ENCODE measurements around the gene B4GALT3.
"Not testable (repeated sequence)": the region's sequence is repeated elsewhere in the genome, so short reads cannot be mapped to it uniquely, and the experiment has no call there.

The B4GALT3 gene

DNA sequence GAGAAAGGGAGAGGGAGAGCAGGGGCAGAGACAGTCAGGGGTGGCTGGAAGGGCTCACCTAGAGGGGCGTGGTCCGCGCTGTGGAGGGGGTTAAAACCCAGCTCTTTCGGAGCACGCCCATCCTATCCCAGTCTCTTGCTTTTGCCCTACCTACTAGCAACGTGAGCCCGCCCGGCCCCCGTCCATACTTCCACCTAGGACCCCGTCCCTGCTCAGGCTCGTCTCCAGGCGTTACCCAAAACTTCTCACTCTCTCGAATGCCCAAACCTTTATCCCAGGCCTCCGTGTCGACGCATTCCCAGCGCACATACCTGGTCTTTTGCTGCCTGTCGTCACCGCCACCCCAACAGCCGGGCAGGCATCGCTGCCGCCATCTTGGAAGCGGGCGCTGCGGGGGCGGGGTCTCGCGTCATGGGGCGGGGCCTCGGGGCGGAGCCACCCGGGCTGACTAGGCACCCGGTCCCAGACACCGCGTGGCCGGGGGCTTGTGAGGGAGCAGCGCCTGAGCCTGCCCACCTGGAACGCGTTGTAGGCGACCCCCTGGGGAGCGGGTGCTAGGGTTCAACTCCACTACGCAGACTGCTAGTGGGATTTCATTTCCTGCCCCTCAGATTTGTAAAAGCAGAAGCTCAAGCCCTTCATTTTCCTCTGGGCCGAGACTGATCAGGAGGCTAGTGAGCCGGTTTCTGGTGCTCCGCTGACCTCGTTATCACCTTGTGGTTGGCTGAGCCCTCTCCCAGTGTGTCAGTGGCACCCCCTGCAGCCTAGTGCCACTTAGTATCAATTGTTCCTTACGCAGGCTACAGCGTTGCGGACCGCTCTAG is at the start of gene B4GALT3:
TSS of gene B4GALT3 (minus strand) at position 396 of the 824 bp plus-strand sequence. CDS start 1,447 bp downstream, outside the sequence.
- H3K9me3 ChIP-seq, result no peaks in the 10 kb centered on the region
- peaks cover 19 to 22% of the 10 kb centered on the region in 2 experiments for H3K4me1 ChIP-seq (ENCODE audit: control insufficient read depth in 1 of 2, insufficient read depth in 1 of 2, low read depth in 1 of 2, low read length in 1 of 2)
- H3K36me3 ChIP-seq, result peaks cover 24% of the 10 kb centered on the region
- peak within 1 kb of the TSS; percentile 78 for H3K27ac ChIP-seq
- H3K27me3 ChIP-seq, result no peaks in the 10 kb centered on the region
- TF ChIP-seq, protein P1, sequence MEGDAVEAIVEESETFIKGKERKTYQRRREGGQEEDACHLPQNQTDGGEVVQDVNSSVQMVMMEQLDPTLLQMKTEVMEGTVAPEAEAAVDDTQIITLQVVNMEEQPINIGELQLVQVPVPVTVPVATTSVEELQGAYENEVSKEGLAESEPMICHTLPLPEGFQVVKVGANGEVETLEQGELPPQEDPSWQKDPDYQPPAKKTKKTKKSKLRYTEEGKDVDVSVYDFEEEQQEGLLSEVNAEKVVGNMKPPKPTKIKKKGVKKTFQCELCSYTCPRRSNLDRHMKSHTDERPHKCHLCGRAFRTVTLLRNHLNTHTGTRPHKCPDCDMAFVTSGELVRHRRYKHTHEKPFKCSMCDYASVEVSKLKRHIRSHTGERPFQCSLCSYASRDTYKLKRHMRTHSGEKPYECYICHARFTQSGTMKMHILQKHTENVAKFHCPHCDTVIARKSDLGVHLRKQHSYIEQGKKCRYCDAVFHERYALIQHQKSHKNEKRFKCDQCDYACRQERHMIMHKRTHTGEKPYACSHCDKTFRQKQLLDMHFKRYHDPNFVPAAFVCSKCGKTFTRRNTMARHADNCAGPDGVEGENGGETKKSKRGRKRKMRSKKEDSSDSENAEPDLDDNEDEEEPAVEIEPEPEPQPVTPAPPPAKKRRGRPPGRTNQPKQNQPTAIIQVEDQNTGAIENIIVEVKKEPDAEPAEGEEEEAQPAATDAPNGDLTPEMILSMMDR (IDR thresholded peaks at IDR 0.05), result no peak
- peak within 1 kb of the TSS; percentile 82 to 92 for H3K4me3 ChIP-seq (ENCODE audit: low read depth in 1 of 2, low read length in 1 of 2)

DNA sequence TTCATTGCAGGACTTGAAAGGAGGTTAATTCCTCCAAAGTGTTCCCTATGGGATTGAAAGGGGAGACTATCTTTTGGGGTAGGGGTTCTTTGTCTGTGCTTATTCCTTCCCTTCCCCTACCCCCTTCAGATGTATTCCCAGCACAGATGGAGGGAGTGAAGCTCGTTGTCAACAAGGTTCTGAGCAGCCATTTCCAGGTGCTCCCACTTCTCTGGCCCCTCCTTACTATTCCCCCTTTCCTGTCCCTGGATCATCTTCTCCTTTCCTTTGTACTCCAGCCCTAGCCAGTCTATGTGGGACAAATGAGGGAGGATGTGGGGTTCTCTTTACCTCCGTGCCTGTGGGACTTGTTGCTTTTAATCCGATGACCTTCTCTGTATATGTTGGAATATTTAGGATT is 49.5 kb upstream of the B4GALT3 start:
- peaks cover 35 to 40% of the 10 kb centered on the region in 2 experiments for H3K4me1 ChIP-seq (ENCODE audit: control insufficient read depth in 1 of 2, insufficient read depth in 1 of 2, low read depth in 1 of 2, low read length in 1 of 2)
- H3K4me3 ChIP-seq (ENCODE audit: low read depth in 1 of 2, low read length in 1 of 2), result no peak overlapping the region
- H3K27me3 ChIP-seq, result no peaks in the 10 kb centered on the region
- H3K27ac ChIP-seq, result peak overlapping the region; percentile 85
- peaks cover 27% of the 10 kb centered on the region for H3K36me3 ChIP-seq
- TF ChIP-seq, protein P1 (IDR thresholded peaks at IDR 0.05), result no peak
- H3K9me3 ChIP-seq, result no peaks in the 10 kb centered on the region

DNA sequence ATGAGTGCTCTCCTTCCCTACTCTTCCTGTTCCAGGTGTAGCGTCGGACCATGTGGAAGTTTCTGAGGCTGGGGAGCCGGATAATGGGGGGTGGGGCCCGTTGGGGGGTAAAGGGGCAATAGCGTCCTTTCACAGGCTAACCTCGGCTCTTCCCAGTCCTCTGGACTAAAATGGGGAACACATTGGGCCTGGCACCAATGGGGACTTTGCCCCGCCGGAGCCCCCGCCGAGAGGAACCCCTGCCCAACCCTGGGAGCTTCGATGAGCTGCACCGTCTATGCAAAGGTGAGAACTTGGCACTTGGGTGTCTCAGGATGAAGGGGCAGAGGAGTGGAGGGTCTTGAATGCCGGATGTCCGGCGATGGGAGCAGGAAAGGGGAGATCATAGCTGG is 49.0 kb upstream of the B4GALT3 start:
- Histone ChIP-seq H3K9me3 (no peaks in the 10 kb centered on the region), H3K27me3 (no peaks in the 10 kb centered on the region), H3K4me3 (ENCODE audit: low read depth in 1 of 2, low read length in 1 of 2) (peak overlapping the region; percentile 46 to 55), H3K4me1 (ENCODE audit: control insufficient read depth in 1 of 2, insufficient read depth in 1 of 2, low read depth in 1 of 2, low read length in 1 of 2) (peaks cover 35 to 42% of the 10 kb centered on the region in 2 experiments), H3K27ac (peak overlapping the region; percentile 85), H3K36me3 (peaks cover 27% of the 10 kb centered on the region)
- TF ChIP-seq, protein P1 (IDR thresholded peaks at IDR 0.05), result no peak

DNA sequence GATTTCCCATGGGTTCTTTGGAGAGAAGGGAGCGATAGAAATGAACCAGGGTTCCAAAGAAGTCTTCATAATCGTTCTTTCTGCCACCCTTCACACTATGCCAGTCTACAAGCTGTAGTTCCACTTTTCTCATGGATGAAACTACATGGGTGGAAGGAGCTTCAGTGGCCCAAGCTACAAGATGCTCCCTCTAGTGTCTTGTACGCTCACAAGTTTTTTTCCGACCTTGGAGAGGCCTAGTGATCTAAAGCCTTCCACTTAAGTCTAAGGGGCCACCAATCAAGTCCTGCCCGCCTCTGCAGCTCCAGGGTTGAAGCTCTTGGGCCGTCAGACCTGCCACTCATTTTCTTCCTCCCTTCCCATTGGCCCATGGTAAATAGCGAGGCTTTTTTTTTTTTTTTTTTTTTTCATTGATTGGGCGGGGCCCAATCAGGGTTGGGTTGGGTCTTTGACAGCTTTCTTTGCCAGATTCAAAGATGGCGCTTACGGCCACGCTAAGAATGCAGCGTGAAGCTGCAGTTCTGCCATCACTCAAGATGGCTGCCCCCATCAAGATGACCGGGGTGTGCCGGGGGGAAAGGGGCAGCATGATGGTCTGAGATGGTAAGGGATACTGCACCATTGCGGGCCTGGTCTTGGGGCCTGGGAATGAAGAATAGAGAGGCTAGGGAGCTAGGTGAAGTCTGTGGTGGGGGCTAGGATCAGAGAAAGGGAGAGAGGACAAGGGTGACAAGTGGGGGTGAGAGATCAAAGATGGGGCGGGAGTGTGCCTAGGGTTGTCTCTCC is 48.4 kb upstream of the B4GALT3 start, which contains the start of gene TOMM40L:
TSS of gene TOMM40L (plus strand) at position 527 of the 786 bp plus-strand sequence. CDS start 430 bp downstream, outside the sequence.
- peak within 1 kb of the TSS; percentile 85 for H3K27ac ChIP-seq
- peaks cover 35 to 42% of the 10 kb centered on the region in 2 experiments for H3K4me1 ChIP-seq (ENCODE audit: control insufficient read depth in 1 of 2, insufficient read depth in 1 of 2, low read depth in 1 of 2, low read length in 1 of 2)
- peaks cover 31% of the 10 kb centered on the region for H3K36me3 ChIP-seq
- H3K4me3 ChIP-seq (ENCODE audit: low read depth in 1 of 2, low read length in 1 of 2), result peak within 1 kb of the TSS; percentile 46 to 55
- H3K27me3 ChIP-seq, result no peaks in the 10 kb centered on the region
- TF ChIP-seq, protein P1 (IDR thresholded peaks at IDR 0.05), result peak; percentile 31
- H3K9me3 ChIP-seq, result no peaks in the 10 kb centered on the region

DNA sequence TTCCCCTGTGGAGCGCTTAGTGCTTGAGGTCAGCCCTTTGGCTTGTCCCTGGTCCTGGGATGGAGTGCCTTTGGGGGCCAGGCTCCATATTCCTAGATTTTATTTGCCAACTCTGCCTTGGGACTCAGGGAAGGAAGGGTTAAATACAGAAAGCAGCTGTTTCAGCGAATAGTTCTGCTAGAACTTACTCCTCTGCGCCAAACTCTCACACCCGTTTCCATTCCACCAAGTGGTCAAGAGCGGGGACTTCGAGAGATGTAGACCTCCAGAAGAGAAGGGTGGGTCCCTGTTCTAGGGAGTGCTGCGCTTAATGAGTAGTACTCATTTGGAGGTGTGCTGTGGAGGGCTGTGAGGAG is 47.8 kb upstream of the B4GALT3 start:
- Histone ChIP-seq H3K27ac (peak overlapping the region; percentile 85), H3K36me3 (peaks cover 32% of the 10 kb centered on the region), H3K9me3 (no peaks in the 10 kb centered on the region), H3K4me1 (ENCODE audit: control insufficient read depth in 1 of 2, insufficient read depth in 1 of 2, low read depth in 1 of 2, low read length in 1 of 2) (peaks cover 35 to 42% of the 10 kb centered on the region in 2 experiments), H3K27me3 (no peaks in the 10 kb centered on the region), H3K4me3 (ENCODE audit: low read depth in 1 of 2, low read length in 1 of 2) (peak overlapping the region in 1 of 2 experiments; percentile 55)
- TF ChIP-seq, protein P1 (IDR thresholded peaks at IDR 0.05), result no peak

DNA sequence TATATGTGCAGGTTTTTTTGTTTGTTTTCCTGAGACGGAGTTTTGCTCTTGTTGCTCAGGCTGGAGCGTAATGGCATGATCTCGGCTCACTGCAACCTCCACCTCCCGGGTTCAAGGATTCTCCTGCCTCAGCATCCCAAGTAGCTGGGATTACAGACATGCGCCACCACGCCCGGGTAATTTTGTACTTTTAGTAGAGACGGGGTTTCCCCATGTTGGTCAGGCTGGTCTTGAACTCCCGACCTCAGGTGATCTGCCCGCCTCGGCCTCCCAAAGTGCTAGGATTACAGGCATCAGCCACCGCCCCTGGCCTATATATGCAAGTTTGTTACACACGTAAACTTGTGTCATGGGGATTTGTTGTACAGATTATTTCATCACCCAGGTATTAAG is 47.4 kb upstream of the B4GALT3 start:
- Histone ChIP-seq H3K36me3 (peaks cover 32% of the 10 kb centered on the region), H3K4me1 (ENCODE audit: control insufficient read depth in 1 of 2, insufficient read depth in 1 of 2, low read depth in 1 of 2, low read length in 1 of 2) (peaks cover 39 to 42% of the 10 kb centered on the region in 2 experiments), H3K27ac (peak overlapping the region; percentile 85)
- not testable (repeated sequence) for H3K9me3 ChIP-seq; H3K4me3 ChIP-seq (ENCODE audit: low read depth in 1 of 2, low read length in 1 of 2); H3K27me3 ChIP-seq
